Thymus (tissue), 11 donors: ENCODE measurements around the gene SEMA7A. TPM values are rescaled to one million over a fixed set of nuclear protein-coding genes. Genes with fewer than 3 reads are reported as not detected.

ENCODE experiments used
- DNase-seq, 9 donors: peaks; one replicate each; pipeline ENCODE4 v3.0.0-alpha.2; 2013; ENCODE audit warnings: low spot score in 9 of 9, low read depth in 6 of 9, missing footprints in 1 of 9
- H3K27ac ChIP-seq, 2 donors: one replicate each; pipeline ENCODE4 v1.5.1; 2013; ENCODE audit warnings: control low read depth in 1 of 2, low read depth in 1 of 2, low read length in 1 of 2, mild to moderate bottlenecking in 1 of 2, moderate library complexity in 1 of 2
- H3K27me3 ChIP-seq, 2 donors: one replicate each; pipeline ENCODE4 v1.5.1; 2013; ENCODE audit warnings: low read length in 1 of 2; ENCODE audit not compliant: control insufficient read depth in 2 of 2, insufficient read depth in 1 of 2
- H3K36me3 ChIP-seq, 2 donors: one replicate each; pipeline ENCODE4 v1.5.1; 2013; ENCODE audit warnings: low read length in 1 of 2, mild to moderate bottlenecking in 1 of 2, moderate library complexity in 1 of 2; ENCODE audit not compliant: control insufficient read depth in 2 of 2, insufficient read depth in 2 of 2
- H3K4me1 ChIP-seq, 2 donors: one replicate each; pipeline ENCODE4 v1.5.1; 2013; ENCODE audit warnings: low read length in 2 of 2; ENCODE audit not compliant: control insufficient read depth in 2 of 2, insufficient read depth in 2 of 2
- H3K4me3 ChIP-seq, 2 donors: one replicate each; pipeline ENCODE4 v1.5.1; 2013; ENCODE audit warnings: low read length in 2 of 2, control low read depth in 1 of 2, mild to moderate bottlenecking in 1 of 2
- H3K9me3 ChIP-seq, 2 donors: one replicate each; pipeline ENCODE4 v1.5.1; 2013; ENCODE audit warnings: low read length in 1 of 2, mild to moderate bottlenecking in 1 of 2; ENCODE audit not compliant: control insufficient read depth in 2 of 2, insufficient read depth in 1 of 2
- WGBS: extraction: QIAGEN DNeasy Blood & Tissue Kit; methylation state at CpG from one replicate; pipeline ENCODE4 v1.1.7; 2013; 5-methylcytosine and 5-hydroxymethylcytosine counted together
- polyA plus RNA-seq: library from polyadenylated mRNA; stranded (reverse); fragments of 200-250 nt; gene quantifications from one replicate; pipeline ENCODE4 v1.2.3, GENCODE V29; 2013
- total RNA-seq: library from RNA; stranded (reverse); fragments of 120-200 nt; gene quantifications from one replicate; pipeline ENCODE4 v1.2.4, GENCODE V29; 2013
- donor health status: healthy.

Gene SEMA7A
- total and polyA plus RNA-seq, 2 donors: 12.3 to 22.0 TPM

DNA sequence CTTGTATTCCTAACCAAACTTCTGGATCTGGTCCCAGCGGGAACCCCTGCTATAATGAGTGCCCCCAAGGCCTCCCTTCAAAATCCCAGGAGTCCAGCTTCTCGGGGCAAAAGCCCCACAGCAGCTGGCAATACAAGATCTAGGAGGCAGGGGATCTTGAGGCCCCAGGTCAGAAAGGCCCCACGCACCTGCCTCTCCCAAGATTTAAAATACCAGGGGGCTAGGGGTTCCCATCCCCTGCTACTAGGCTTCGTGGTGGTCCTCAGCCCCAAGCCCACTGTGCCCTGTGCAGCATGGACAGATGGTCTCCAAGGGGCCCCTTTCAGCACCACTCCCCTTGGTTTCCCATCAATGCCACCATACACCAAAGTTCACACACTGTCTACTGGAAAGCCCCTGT lies 50.5 kb downstream of the SEMA7A start:
- H3K9me3 ChIP-seq: peaks cover 0 to 4% of the 10 kb centered on the region in 2 donors
- peak overlapping the region; percentile 37 to 95 for H3K27ac ChIP-seq
- H3K4me1 ChIP-seq: peaks cover 59 to 76% of the 10 kb centered on the region in 2 donors
- no peaks in the 10 kb centered on the region for H3K27me3 ChIP-seq
- no peaks in the 10 kb centered on the region for H3K36me3 ChIP-seq
- 95% methylated on average over 4 of the region's 4 CpGs for WGBS
- no peak for DNase-seq
- H3K4me3 ChIP-seq: no peak overlapping the region

DNA sequence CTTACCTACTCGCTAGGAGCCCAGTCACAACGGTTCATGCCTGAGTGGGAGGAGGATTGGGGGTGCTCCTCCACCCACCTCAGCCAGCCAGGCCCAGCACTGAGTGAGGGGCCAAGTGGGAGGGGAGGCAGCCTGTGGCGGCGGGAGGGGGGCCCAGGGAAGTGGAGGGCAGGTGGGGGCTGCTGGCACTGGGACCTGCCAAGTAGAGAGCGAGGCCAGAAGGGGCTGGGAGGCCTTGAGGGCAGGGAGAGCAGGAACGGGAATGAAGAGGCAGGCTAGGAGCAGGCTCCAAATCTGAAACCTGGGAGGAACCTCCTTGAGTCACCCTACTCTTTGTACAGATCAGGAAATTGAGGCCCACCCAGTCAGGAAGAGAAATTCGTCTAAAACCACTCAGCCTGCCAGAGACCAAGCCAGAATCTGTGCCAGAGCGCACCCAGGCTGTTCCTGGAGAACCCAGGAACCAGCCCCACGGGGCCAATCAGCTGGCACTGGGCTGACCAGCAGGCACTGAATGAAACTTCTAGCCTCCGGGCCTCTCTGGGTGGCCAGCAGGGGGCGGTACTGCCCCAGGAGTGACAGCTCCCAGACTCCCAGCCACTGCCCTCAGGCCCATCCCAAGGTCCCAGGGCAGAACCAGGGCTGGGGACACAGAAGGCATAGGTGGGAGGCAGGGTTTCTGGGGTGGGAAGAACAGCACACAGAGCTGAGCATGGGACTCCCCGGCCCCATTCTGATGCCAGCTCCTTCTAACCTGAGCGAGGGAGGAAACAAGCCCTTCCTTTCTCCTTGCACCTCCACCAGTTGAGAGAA lies 51.5 kb downstream of the SEMA7A start:
- Histone ChIP-seq H3K36me3 (no peaks in the 10 kb centered on the region), H3K4me1 (peaks cover 48 to 69% of the 10 kb centered on the region in 2 donors), H3K27me3 (no peaks in the 10 kb centered on the region), H3K9me3 (no peaks in the 10 kb centered on the region), H3K4me3 (no peak overlapping the region), H3K27ac (peak overlapping the region in 1 of 2 donors; percentile 48)
- peak in 4 of 9 donors; percentile 69 to 83 (median 76) for DNase-seq
- 51% methylated on average over 13 of the region's 13 CpGs for WGBS

DNA sequence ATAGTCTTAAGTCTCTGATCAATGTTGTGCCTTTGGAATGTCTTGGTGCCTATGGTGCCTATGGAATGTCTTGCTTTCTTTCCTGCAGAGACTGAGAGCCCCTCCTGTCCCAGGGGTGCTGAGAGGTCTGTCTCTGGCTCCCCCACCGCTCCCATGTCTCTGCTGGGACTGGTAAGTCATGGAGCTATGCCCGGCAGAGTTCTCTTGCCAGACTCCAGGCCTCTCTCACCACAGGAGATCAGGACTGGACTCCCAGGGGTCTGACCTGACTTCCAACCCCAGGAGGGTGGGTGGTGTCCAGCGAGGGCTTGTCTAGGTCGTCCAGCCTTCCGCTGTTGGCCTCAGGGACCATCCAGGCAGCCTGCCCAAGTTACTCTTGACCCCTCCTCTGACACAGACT lies 52.3 kb downstream of the SEMA7A start:
- peaks cover 41 to 67% of the 10 kb centered on the region in 2 donors for H3K4me1 ChIP-seq
- 97% methylated on average over 5 of the region's 5 CpGs for WGBS
- no peak for DNase-seq
- H3K9me3 ChIP-seq: no peaks in the 10 kb centered on the region
- no peaks in the 10 kb centered on the region for H3K36me3 ChIP-seq
- no peak overlapping the region for H3K27ac ChIP-seq
- H3K27me3 ChIP-seq: no peaks in the 10 kb centered on the region
- no peak overlapping the region for H3K4me3 ChIP-seq

DNA sequence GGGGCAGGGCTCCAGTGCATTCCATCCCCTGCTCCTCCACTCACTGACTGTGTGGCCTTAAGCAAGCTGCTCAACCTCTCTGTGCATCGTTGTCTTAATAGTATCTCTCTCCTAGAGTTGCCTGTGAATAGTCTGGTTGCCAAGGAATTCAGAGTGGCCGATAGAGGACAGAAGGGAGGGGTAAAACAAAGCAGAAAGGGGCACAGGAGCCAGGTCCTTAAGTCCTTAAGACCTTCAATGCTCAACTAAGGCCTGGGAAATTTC lies 52.6 kb downstream of the SEMA7A start:
- WGBS: 97% methylated on average over 2 of the region's 2 CpGs
- Histone ChIP-seq H3K27ac (no peak overlapping the region), H3K36me3 (no peaks in the 10 kb centered on the region), H3K9me3 (no peaks in the 10 kb centered on the region), H3K4me3 (no peak overlapping the region), H3K4me1 (peaks cover 37 to 64% of the 10 kb centered on the region in 2 donors), H3K27me3 (no peaks in the 10 kb centered on the region)
- no peak for DNase-seq

DNA sequence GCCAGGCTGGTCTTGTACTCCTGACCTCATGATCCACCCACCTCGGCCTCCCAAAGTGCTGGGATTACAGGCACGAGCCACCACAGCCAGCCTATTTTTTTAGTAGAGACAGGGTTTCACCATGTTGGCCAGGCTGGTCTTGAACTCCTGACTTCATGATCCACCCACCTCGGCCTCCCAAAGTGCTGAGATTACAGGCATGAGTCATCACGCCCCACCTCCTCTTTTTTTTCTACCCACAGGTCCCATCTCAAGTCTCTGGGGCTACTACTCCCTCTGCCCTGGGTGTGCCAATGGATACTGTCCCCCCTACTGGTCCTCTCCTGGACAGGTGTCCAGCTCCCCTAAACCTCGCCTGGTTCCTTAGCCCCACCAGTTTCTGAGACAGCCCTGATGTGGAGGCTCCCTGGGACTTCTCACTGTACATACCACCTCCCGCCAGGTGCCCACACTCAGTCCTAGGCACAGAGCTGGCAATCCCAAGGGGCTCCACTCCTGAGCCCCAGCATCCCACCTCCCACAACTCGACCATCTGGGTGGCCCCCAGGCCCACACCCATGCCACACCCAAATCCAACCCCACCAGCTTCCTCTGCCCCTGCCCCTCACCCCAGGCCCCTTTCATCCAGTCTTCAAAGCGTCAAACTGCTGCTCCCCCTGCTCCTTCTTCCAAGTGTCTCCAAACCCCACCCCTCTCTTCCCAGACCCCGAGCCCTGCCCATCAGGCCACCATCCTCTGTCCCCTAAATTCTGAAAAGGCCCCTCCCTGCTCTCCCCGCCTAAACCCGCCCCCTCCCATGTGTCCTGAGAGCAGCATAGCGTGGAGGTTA lies 53.2 kb downstream of the SEMA7A start:
- H3K4me1 ChIP-seq: peaks cover 32 to 58% of the 10 kb centered on the region in 2 donors
- H3K27me3 ChIP-seq: no peaks in the 10 kb centered on the region
- 94% methylated on average over 12 of the region's 12 CpGs for WGBS
- no peak overlapping the region for H3K27ac ChIP-seq
- H3K36me3 ChIP-seq: no peaks in the 10 kb centered on the region
- DNase-seq: no peak
- H3K4me3 ChIP-seq: no peak overlapping the region
- H3K9me3 ChIP-seq: no peaks in the 10 kb centered on the region

DNA sequence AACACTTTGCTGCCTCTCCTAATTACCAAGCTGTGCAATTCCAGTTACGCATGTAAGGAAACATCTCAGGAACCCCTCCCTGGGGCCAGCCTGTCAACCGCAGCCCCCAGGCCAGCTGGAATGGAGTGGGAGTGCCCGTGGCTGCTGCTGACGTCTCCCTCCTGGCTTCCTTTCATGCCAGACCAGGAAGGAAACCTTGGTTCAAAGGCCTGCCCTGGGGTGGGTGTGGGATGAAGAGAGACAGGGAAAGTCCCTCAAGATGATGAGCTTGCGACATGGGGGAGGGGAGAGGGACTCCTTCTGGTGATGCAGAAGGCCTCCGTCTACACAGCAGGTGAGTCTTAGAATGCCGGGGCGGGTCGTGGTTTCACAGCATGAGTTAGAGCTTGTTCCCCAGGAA lies 54.9 kb downstream of the SEMA7A start:
- H3K27ac ChIP-seq: no peak overlapping the region
- 26% methylated on average over 9 of the region's 9 CpGs for WGBS
- peak in 1 of 9 donors; percentile 49 for DNase-seq
- H3K27me3 ChIP-seq: no peaks in the 10 kb centered on the region
- H3K9me3 ChIP-seq: no peaks in the 10 kb centered on the region
- H3K4me1 ChIP-seq: peaks cover 16 to 54% of the 10 kb centered on the region in 2 donors
- H3K4me3 ChIP-seq: no peak overlapping the region
- H3K36me3 ChIP-seq: no peaks in the 10 kb centered on the region

DNA sequence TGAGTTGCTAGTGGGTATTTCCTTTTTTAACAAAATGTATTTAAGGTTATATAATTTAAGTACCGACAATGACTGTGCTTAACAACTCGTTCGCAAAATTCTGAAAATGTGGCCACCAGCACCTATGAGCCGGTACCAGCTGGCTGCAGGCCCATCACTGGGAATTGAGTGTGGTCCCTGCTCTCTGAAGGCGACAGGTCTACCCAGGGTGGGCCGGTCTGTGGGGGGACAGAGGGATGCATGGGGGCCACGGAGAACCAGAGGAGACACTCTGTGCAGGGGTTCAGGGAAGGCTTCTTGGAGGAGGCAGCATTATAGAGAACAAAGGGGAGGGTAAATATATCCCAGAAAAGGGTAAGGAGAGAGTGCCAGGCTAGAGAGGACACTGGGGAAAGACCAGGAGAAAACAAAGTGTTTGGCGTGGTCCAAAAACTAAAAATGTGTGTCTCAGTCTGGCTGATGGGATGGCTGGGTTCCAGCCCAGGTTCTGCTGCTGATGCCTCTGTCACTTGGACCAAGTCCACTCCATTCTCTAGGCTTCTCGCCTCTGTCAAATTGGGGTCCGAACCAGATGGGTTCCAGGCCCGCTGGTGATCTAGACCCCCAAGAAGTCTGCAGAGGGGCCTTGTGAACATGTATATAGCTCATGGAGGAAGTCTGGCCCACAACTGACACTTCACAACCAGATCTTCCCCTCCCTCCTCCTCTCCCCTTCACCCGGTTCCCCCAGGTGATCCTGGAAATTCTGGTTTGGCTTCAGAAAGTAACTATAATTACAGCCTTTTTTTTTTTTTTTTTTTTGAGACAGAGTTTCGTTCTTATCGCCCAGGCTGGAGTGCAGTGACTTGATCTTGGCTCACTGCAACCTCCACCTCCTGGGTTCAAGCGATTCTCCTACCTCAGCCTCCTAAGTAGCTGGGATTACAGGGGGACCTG lies 55.7 kb downstream of the SEMA7A start:
- H3K4me1 ChIP-seq: peaks cover 9 to 52% of the 10 kb centered on the region in 2 donors
- H3K36me3 ChIP-seq: no peaks in the 10 kb centered on the region
- H3K27ac ChIP-seq: no peak overlapping the region
- no peak for DNase-seq
- no peak overlapping the region for H3K4me3 ChIP-seq
- H3K27me3 ChIP-seq: peaks cover 0 to 5% of the 10 kb centered on the region in 2 donors
- H3K9me3 ChIP-seq: no peaks in the 10 kb centered on the region
- 89% methylated on average over 15 of the region's 15 CpGs for WGBS

DNA sequence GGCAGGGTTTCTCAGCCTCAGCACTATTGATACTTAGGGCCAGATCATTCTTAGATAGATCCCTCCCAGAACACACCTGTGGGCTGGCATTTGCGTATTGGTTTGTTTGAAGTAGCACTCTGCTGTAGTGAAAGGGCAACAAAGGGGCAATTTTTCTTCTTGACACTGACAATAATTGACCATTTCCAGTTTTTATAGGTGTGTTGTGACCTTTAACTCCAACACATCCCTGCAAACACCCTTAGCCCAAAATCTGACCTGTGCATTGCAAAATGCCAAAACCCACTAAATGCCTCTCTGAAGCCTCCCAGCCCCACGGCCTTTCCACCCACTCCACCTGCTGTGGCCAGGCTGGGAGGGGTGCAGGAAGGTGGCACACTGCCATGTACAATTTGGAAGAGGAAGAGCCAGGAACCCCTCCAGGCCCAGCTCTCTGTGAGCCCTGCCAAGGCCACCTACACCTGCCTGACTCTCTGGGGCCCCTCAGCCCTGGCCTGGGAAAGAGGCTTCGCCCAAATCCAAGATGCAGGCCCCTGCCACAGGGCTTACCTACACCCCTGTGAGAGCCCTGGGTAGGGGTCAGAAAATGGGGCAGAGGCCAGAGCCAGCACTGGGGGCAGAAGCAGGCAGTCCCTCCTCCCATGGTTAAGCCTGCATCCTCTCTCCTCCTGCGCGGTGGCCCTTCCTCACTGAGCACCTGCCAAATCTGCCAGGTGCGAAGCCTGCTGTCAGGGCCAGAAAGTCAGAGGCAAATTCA lies 56.8 kb downstream of the SEMA7A start:
- Histone ChIP-seq H3K9me3 (no peaks in the 10 kb centered on the region), H3K27me3 (peaks cover 2 to 14% of the 10 kb centered on the region in 2 donors), H3K36me3 (no peaks in the 10 kb centered on the region), H3K4me3 (no peak overlapping the region), H3K4me1 (peaks cover 2 to 41% of the 10 kb centered on the region in 2 donors), H3K27ac (no peak overlapping the region)
- 83% methylated on average over 6 of the region's 6 CpGs for WGBS
- DNase-seq: no peak
